HepG2 (cell line): Measurements from ENCODE around the gene CCDC91. TPM values are rescaled to one million over a fixed set of nuclear protein-coding genes. Genes with fewer than 3 reads are reported as not detected.
A peak's percentile ranks its signal among the peaks of the same experiment; 100 is the strongest.

Source experiments
- ARNT2 ChIP-seq: sonication (generic); formaldehyde crosslinking; IDR thresholded peaks from 2 replicates; pipeline ENCODE4 v1.8.0; 2022; ENCODE audit warnings: mild to moderate bottlenecking, low read depth, missing genetic modification reagents, moderate library complexity
- CEBPG ChIP-seq: IDR thresholded peaks from 2 replicates; pipeline ENCODE4 v1.6.1; 2016
- ESRRA ChIP-seq: sonication (generic); formaldehyde crosslinking; IDR thresholded peaks from 2 replicates; pipeline ENCODE4 v1.5.1; 2020; ENCODE audit warnings: mild to moderate bottlenecking, low read depth, missing genetic modification reagents
- FLYWCH1 ChIP-seq: sonication (generic); formaldehyde crosslinking; IDR thresholded peaks from 2 replicates; pipeline ENCODE4 v1.8.1; 2023; ENCODE audit warnings: mild to moderate bottlenecking, missing genetic modification reagents
- HDAC2 ChIP-seq: sonication (generic); formaldehyde crosslinking; IDR thresholded peaks from 2 replicates; pipeline ENCODE4 v1.4.0; 2020; ENCODE audit warnings: missing genetic modification reagents
- HINFP ChIP-seq: sonication (generic); formaldehyde crosslinking; IDR thresholded peaks from 2 replicates; pipeline ENCODE4 v1.4.0; 2020; ENCODE audit warnings: low read depth, mild to moderate bottlenecking, missing genetic modification reagents
- MEIS2 ChIP-seq: sonication (generic); formaldehyde crosslinking; IDR thresholded peaks from 2 replicates; pipeline ENCODE4 v1.9.0; 2021; ENCODE audit warnings: mild to moderate bottlenecking, missing genetic modification reagents
- MZF1 ChIP-seq: sonication (generic); formaldehyde crosslinking; IDR thresholded peaks from 2 replicates; pipeline ENCODE4 v1.8.1; 2023; ENCODE audit warnings: mild to moderate bottlenecking, missing genetic modification reagents, borderline replicate concordance
- NFATC3 ChIP-seq: sonication (generic); formaldehyde crosslinking; IDR thresholded peaks from 2 replicates; pipeline ENCODE4 v1.5.1; 2020; ENCODE audit warnings: mild to moderate bottlenecking, missing genetic modification reagents
- POLR2AphosphoS2 ChIP-seq: IDR thresholded peaks from 2 replicates; pipeline ENCODE4 v1.6.1; 2011; ENCODE audit warnings: low read depth, low read length, improper control_type of control experiment
- POLR2AphosphoS5 ChIP-seq: IDR thresholded peaks from 2 replicates; pipeline ENCODE4 v1.6.1; 2012; ENCODE audit warnings: low read depth, low read length
- RARG ChIP-seq: sonication (generic); formaldehyde crosslinking; IDR thresholded peaks from 2 replicates; pipeline ENCODE4 v1.4.0; 2020; ENCODE audit warnings: low read depth, mild to moderate bottlenecking, missing genetic modification reagents
- RBAK ChIP-seq: sonication (generic); formaldehyde crosslinking; IDR thresholded peaks from 2 replicates; pipeline ENCODE4 v1.5.1; 2020; ENCODE audit warnings: mild to moderate bottlenecking, missing genetic modification reagents
- SCMH1 ChIP-seq: sonication (generic); formaldehyde crosslinking; IDR thresholded peaks from 2 replicates; pipeline ENCODE4 v1.9.0; 2021; ENCODE audit warnings: missing genetic modification reagents, mild to moderate bottlenecking, borderline replicate concordance
- ZBTB7B ChIP-seq: sonication (generic); formaldehyde crosslinking; IDR thresholded peaks from 2 replicates; pipeline ENCODE4 v1.4.0; 2020; ENCODE audit warnings: missing genetic modification reagents
- ZNF10 ChIP-seq: sonication (generic); formaldehyde crosslinking; IDR thresholded peaks from 2 replicates; pipeline ENCODE4 v1.4.0; 2020; ENCODE audit warnings: mild to moderate bottlenecking, low read depth, missing genetic modification reagents, borderline replicate concordance
- ZNF674 ChIP-seq: sonication (generic); formaldehyde crosslinking; IDR thresholded peaks from 2 replicates; pipeline ENCODE4 v1.5.0; 2020; ENCODE audit warnings: low read depth, mild to moderate bottlenecking, missing genetic modification reagents
- ZNF776 ChIP-seq: sonication (generic); formaldehyde crosslinking; IDR thresholded peaks from 2 replicates; pipeline ENCODE4 v1.4.0; 2020; ENCODE audit warnings: mild to moderate bottlenecking, missing genetic modification reagents
- ZNF878 ChIP-seq: sonication (generic); formaldehyde crosslinking; IDR thresholded peaks from 2 replicates; pipeline ENCODE4 v1.8.1; 2023; ENCODE audit warnings: mild to moderate bottlenecking, missing genetic modification reagents, moderate library complexity
- polyA plus RNA-seq, 8 experiments: library from polyadenylated mRNA; depleted of rRNA in 3 of 8; stranded (reverse) in 7 of 8; unstranded in 1 of 8; fragments of >200 nt; fragmentation: Illumina TruSeq in 4 of 8; extraction: Trizol in 4 of 8; gene quantifications; 2 replicates each; pipeline versions ENCODE4 v1.2.1 to v1.2.3, GENCODE V29; 2011 to 2016; ENCODE audit warnings: low read depth in 4 of 8, missing spikeins in 1 of 8, mixed read lengths in 1 of 8; ENCODE audit not compliant: insufficient read depth in 1 of 8
- total RNA-seq, 5 experiments: library from RNA; depleted of rRNA; stranded (reverse); fragments of >200 nt; fragmentation: Illumina TruSeq; extraction: Trizol; gene quantifications; 2 replicates each; pipeline ENCODE4 v1.2.3, GENCODE V29; 2016; ENCODE audit warnings: low read depth in 1 of 5
- TF ChIP-seq, protein P1 (sequence below), 2 experiments: IDR thresholded peaks; 2 replicates each; pipeline ENCODE4 v1.6.1; 2011 to 2012; ENCODE audit warnings: low read length in 2 of 2, borderline replicate concordance in 1 of 2, low read depth in 1 of 2, mild to moderate bottlenecking in 1 of 2, moderate library complexity in 1 of 2
- TF ChIP-seq, protein P2 (sequence below): sonication (generic); formaldehyde crosslinking; IDR thresholded peaks from 2 replicates; pipeline ENCODE4 v1.5.0; 2020; ENCODE audit warnings: missing genetic modification reagents
- TF ChIP-seq, protein P3 (sequence below): sonication (generic); formaldehyde crosslinking; IDR thresholded peaks from 2 replicates; pipeline ENCODE4 v1.4.0; 2020; ENCODE audit warnings: missing genetic modification reagents, borderline replicate concordance

Gene CCDC91
- total and polyA plus RNA-seq, 2 of the 13 experiments (the other 11 are each of a cell fraction or from before 2014, with no cell fraction given) = 9.8 to 15.8 TPM

- TF ChIP-seq RBAK (no peak), ESRRA (CRISPR knock-in tag) (no peak; the same call in 1 of the 2 replicates), ZBTB7B (CRISPR knock-in tag) (peak; percentile 57), HDAC2 (CRISPR knock-in tag) (peak; percentile 34; the same call in 1 of the 2 replicates), ARNT2 (CRISPR knock-in tag) (peak; percentile 92), MEIS2 (peak; percentile 78), SCMH1 (CRISPR knock-in tag) (no peak), ZNF776 (no peak; the same call in 1 of the 2 replicates), POLR2AphosphoS5 (peak; percentile 73), FLYWCH1 (peak; percentile 59; the same call in 1 of the 2 replicates), ZNF674 (CRISPR knock-in tag) (peak; percentile 94; the same call in 1 of the 2 replicates), MZF1 (no peak), RARG (CRISPR knock-in tag) (peak; percentile 97; the same call in 1 of the 2 replicates), POLR2AphosphoS2 (no peak), ZNF10 (no peak), NFATC3 (no peak), HINFP (CRISPR knock-in tag) (no peak), CEBPG (CRISPR knock-in tag) (no peak), ZNF878 (CRISPR knock-in tag) (peak; percentile 76; the same call in 1 of the 2 replicates)
- TF ChIP-seq, protein P1, sequence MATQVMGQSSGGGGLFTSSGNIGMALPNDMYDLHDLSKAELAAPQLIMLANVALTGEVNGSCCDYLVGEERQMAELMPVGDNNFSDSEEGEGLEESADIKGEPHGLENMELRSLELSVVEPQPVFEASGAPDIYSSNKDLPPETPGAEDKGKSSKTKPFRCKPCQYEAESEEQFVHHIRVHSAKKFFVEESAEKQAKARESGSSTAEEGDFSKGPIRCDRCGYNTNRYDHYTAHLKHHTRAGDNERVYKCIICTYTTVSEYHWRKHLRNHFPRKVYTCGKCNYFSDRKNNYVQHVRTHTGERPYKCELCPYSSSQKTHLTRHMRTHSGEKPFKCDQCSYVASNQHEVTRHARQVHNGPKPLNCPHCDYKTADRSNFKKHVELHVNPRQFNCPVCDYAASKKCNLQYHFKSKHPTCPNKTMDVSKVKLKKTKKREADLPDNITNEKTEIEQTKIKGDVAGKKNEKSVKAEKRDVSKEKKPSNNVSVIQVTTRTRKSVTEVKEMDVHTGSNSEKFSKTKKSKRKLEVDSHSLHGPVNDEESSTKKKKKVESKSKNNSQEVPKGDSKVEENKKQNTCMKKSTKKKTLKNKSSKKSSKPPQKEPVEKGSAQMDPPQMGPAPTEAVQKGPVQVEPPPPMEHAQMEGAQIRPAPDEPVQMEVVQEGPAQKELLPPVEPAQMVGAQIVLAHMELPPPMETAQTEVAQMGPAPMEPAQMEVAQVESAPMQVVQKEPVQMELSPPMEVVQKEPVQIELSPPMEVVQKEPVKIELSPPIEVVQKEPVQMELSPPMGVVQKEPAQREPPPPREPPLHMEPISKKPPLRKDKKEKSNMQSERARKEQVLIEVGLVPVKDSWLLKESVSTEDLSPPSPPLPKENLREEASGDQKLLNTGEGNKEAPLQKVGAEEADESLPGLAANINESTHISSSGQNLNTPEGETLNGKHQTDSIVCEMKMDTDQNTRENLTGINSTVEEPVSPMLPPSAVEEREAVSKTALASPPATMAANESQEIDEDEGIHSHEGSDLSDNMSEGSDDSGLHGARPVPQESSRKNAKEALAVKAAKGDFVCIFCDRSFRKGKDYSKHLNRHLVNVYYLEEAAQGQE (IDR thresholded peaks at IDR 0.05; ENCODE audit: borderline replicate concordance in 1 of 2, low read depth in 1 of 2, low read length in 2 of 2) = no peak
- TF ChIP-seq, protein P2, sequence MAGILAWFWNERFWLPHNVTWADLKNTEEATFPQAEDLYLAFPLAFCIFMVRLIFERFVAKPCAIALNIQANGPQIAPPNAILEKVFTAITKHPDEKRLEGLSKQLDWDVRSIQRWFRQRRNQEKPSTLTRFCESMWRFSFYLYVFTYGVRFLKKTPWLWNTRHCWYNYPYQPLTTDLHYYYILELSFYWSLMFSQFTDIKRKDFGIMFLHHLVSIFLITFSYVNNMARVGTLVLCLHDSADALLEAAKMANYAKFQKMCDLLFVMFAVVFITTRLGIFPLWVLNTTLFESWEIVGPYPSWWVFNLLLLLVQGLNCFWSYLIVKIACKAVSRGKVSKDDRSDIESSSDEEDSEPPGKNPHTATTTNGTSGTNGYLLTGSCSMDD = peak; percentile 91; the same call in 1 of the 2 replicates
- TF ChIP-seq, protein P3, sequence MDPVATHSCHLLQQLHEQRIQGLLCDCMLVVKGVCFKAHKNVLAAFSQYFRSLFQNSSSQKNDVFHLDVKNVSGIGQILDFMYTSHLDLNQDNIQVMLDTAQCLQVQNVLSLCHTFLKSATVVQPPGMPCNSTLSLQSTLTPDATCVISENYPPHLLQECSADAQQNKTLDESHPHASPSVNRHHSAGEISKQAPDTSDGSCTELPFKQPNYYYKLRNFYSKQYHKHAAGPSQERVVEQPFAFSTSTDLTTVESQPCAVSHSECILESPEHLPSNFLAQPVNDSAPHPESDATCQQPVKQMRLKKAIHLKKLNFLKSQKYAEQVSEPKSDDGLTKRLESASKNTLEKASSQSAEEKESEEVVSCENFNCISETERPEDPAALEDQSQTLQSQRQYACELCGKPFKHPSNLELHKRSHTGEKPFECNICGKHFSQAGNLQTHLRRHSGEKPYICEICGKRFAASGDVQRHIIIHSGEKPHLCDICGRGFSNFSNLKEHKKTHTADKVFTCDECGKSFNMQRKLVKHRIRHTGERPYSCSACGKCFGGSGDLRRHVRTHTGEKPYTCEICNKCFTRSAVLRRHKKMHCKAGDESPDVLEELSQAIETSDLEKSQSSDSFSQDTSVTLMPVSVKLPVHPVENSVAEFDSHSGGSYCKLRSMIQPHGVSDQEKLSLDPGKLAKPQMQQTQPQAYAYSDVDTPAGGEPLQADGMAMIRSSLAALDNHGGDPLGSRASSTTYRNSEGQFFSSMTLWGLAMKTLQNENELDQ (CRISPR knock-in tag) = no peak
Observed at GRCh38 chr12:28190321-28191050, at the start of gene CCDC91 (continued).
